Measurements from ENCODE around the gene CACNA2D2. TPM values are rescaled to one million over a fixed set of nuclear protein-coding genes. Genes with fewer than 3 reads are reported as not detected.

The CACNA2D2 gene
- total RNA-seq, 1 donor from 2014 or later: 0.59 TPM

DNA sequence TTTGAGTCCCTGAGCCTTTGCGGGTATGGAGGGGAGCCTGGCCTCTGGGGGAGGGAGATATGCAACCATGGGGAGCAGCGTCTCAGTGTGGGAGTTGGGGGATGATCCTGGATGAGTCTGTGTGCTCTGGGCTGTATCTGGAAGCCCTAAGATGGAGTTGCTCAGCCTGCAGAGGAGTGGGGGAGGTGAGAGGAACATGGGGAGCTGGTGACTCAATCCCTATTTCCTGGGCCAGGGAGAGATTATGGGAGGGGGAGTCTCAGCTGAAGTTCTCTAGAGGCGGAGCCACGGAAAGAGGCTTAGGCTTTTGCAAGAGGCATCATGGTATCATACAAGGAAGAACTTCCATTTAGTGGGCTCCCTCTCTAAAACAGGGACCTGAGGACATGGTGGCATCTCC is 84.6 kb downstream of the CACNA2D2 start:
- Mint-ChIP-seq H3K27ac (no peak overlapping the region), H3K36me3 (ENCODE audit: low read depth) (no peaks in the 10 kb centered on the region), H3K4me3 (ENCODE audit: low read depth) (no peak overlapping the region), H3K4me1 (ENCODE audit: low read depth) (no peaks in the 10 kb centered on the region), H3K9me3 (no peaks in the 10 kb centered on the region), H3K27me3 (ENCODE audit: low read depth) (no peaks in the 10 kb centered on the region)
- intact Hi-C loops (cut with micrococcal nuclease): no loop called here
- no peak for DNase-seq (ENCODE audit: low spot score)

DNA sequence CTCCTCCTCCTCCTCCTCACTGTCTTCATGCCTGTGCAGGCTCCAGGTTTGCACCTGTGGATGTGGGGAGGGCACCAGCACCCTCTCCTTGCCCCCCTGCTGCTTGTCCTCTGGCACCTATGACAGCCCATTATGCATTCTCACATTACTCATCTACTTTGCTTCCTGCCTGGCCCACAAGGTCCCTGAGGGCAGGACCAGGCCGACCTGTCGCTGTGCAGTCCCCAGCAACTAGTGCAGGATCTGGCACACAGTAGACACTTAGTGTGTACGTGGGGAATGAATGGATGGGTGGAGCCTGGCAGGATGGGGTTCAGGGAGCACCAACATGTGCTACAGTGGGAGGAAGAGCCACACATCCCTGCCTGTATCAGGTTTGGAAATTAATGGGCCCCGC is 85.8 kb downstream of the CACNA2D2 start:
- intact Hi-C loops (cut with micrococcal nuclease): no loop called here
- no peak overlapping the region for H3K4me3 Mint-ChIP-seq (ENCODE audit: low read depth)

DNA sequence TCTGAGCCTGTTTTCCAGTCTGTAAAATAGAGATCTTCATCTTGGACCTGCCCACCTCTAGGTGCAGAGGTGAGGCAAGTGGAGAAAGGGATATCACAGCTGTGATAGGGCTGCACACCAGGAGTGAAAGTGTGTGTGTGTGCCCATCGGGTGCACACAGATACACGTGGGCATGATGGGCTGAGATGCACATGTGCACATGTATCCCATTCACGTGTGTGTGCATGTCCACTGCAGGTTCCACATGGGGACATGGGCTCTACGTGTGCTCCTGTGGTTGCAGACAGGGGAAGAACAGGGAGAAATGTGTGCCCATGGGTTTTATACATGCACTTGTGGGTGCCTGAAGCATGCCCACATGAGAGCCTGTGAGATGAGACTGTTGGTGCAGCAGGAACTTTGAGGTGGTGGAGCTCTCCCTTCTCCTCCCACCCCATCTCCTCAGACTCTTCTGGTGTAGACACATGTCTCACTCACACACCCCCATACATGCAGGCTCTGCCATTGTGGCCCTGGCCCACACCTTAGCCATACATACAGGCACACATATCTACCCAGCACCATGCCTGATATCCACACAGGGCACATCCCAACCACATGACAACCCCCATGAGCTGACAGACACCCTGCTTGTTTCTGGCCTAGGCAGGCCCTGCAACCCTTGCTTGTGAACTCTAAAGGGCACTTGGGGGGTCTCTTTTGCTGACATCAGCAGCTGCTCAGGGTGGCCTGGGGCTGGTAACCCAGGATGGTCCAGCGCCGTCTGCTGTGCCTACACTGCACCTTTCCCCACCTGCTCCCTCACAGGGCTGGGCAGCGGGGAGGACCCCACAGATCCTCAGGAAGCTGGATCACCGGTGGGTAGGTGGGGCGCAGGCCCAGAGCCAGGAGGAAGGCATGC is 86.4 kb downstream of the CACNA2D2 start:
- intact Hi-C loops (cut with micrococcal nuclease): no loop called here
- no peaks in the 10 kb centered on the region for H3K36me3 Mint-ChIP-seq (ENCODE audit: low read depth)
- H3K9me3 Mint-ChIP-seq: no peaks in the 10 kb centered on the region
- H3K27me3 Mint-ChIP-seq (ENCODE audit: low read depth): no peaks in the 10 kb centered on the region
- H3K27ac Mint-ChIP-seq: no peak overlapping the region
- no peak for DNase-seq (ENCODE audit: low spot score)
- H3K4me1 Mint-ChIP-seq (ENCODE audit: low read depth): no peaks in the 10 kb centered on the region
- H3K4me3 Mint-ChIP-seq (ENCODE audit: low read depth): no peak overlapping the region

More for the DNA sequence above, 85.8 kb downstream of the CACNA2D2 start:
- H3K27me3 Mint-ChIP-seq (ENCODE audit: low read depth): no peaks in the 10 kb centered on the region
- no peaks in the 10 kb centered on the region for H3K4me1 Mint-ChIP-seq (ENCODE audit: low read depth)
- no peak overlapping the region for H3K27ac Mint-ChIP-seq
- no peaks in the 10 kb centered on the region for H3K9me3 Mint-ChIP-seq
- no peak for DNase-seq (ENCODE audit: low spot score)
- no peaks in the 10 kb centered on the region for H3K36me3 Mint-ChIP-seq (ENCODE audit: low read depth)

DNA sequence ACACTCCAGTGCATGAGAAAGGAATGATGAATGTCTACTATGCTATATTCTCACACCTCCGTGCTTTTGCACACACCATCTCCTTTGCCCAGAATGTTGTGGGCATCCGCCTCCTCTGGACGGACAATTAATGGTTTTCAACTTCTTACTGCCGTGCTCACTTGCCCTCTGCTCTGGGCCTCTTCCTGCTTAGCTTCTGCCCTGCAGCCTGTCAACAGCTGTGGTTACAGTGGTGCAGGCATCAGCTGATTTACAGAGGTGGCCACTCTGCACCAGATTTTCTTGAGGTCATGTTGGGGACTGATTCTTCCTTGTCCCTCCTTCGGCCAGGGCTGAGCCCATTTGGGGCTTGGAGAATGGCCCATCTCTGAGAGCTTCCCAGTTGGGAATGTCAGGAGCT is 87.6 kb downstream of the CACNA2D2 start:
- Mint-ChIP-seq H3K27me3 (ENCODE audit: low read depth) (no peaks in the 10 kb centered on the region), H3K4me1 (ENCODE audit: low read depth) (no peaks in the 10 kb centered on the region), H3K36me3 (ENCODE audit: low read depth) (no peaks in the 10 kb centered on the region), H3K27ac (no peak overlapping the region), H3K9me3 (no peaks in the 10 kb centered on the region), H3K4me3 (ENCODE audit: low read depth) (no peak overlapping the region)
- intact Hi-C loops (cut with micrococcal nuclease): no loop called here
- DNase-seq (ENCODE audit: low spot score): no peak

DNA sequence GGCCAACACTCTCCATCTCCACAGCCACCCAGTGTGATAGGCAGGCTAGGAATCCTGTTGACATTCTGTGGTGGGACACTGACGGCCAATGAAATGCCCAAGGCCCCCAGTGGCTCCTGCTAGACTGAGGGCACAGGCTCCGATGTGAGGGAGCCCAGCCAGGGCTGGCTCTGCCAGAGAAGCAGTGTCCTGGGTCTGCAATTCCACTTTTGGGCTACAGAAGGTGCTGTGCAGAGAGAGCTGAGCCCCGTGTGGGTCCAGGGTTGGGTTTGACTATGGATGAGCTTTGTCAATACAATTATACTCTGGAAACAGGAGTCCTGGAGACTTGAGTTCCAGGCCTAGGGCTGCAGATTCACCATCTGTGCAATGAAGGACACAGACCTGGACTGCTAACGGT is 88.4 kb downstream of the CACNA2D2 start:
- intact Hi-C loops (cut with micrococcal nuclease): no loop called here
- no peak for DNase-seq (ENCODE audit: low spot score)
- no peaks in the 10 kb centered on the region for H3K36me3 Mint-ChIP-seq (ENCODE audit: low read depth)
- H3K9me3 Mint-ChIP-seq: no peaks in the 10 kb centered on the region
- peaks cover 2% of the 10 kb centered on the region for H3K4me1 Mint-ChIP-seq (ENCODE audit: low read depth)
- no peak overlapping the region for H3K4me3 Mint-ChIP-seq (ENCODE audit: low read depth)
- no peaks in the 10 kb centered on the region for H3K27me3 Mint-ChIP-seq (ENCODE audit: low read depth)
- no peak overlapping the region for H3K27ac Mint-ChIP-seq

GRCh38 chr3:50414616-50415015 is 88.8 kb downstream of the CACNA2D2 start:
- no peak overlapping the region for H3K4me3 Mint-ChIP-seq (ENCODE audit: low read depth)
- intact Hi-C loops (cut with micrococcal nuclease): no loop called here
- DNase-seq (ENCODE audit: low spot score): no peak
- H3K36me3 Mint-ChIP-seq (ENCODE audit: low read depth): no peaks in the 10 kb centered on the region
- no peaks in the 10 kb centered on the region for H3K9me3 Mint-ChIP-seq
- H3K27me3 Mint-ChIP-seq (ENCODE audit: low read depth): no peaks in the 10 kb centered on the region
- H3K4me1 Mint-ChIP-seq (ENCODE audit: low read depth): peaks cover 2% of the 10 kb centered on the region
- no peak overlapping the region for H3K27ac Mint-ChIP-seq

GRCh38 chr3:50412231-50412754 is 91.1 kb downstream of the CACNA2D2 start:
- H3K36me3 Mint-ChIP-seq (ENCODE audit: low read depth): no peaks in the 10 kb centered on the region
- DNase-seq (ENCODE audit: low spot score): no peak
- intact Hi-C loops (cut with micrococcal nuclease): no loop called here
- no peak overlapping the region for H3K27ac Mint-ChIP-seq
- H3K4me1 Mint-ChIP-seq (ENCODE audit: low read depth): peaks cover 2% of the 10 kb centered on the region
- no peak overlapping the region for H3K4me3 Mint-ChIP-seq (ENCODE audit: low read depth)
- no peaks in the 10 kb centered on the region for H3K9me3 Mint-ChIP-seq
- H3K27me3 Mint-ChIP-seq (ENCODE audit: low read depth): no peaks in the 10 kb centered on the region

- no peaks in the 10 kb centered on the region for H3K36me3 Mint-ChIP-seq (ENCODE audit: low read depth)
- H3K27me3 Mint-ChIP-seq (ENCODE audit: low read depth): no peaks in the 10 kb centered on the region
- H3K9me3 Mint-ChIP-seq: no peaks in the 10 kb centered on the region
- intact Hi-C loops (cut with micrococcal nuclease): no loop called here
- DNase-seq (ENCODE audit: low spot score): no peak
- H3K4me1 Mint-ChIP-seq (ENCODE audit: low read depth): peaks cover 2% of the 10 kb centered on the region
- no peak overlapping the region for H3K4me3 Mint-ChIP-seq (ENCODE audit: low read depth)
- H3K27ac Mint-ChIP-seq: no peak overlapping the region
Measured at GRCh38 chr3:50411229-50411628, 92.2 kb downstream of the CACNA2D2 start.

DNA sequence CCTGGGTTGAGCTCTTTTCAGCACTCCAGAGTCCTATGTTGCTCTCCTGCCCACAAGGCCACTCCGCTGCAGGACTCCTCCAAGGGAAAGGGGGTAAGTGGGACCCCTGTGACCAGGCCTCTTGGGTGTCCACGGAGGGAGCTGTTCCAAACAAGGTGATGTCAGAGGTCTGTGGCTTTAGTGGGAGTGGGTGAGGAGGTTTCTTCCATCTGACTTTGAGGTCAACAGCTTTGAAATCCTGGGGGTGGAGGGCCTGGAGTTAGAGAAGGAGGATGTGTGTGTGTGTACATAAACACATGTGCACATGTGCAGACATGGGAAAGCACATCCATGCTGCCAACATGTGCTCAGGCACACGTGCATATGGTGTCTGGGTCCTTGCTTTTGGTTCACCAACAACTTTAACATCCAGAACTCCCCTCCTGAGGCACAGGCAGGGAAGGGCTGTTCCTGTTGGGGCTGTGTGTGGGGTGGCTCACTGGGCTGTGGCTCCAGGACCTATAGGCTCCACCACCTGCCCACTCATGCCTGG is 92.8 kb downstream of the CACNA2D2 start:
- DNase-seq (ENCODE audit: low spot score): no peak
- no peaks in the 10 kb centered on the region for H3K9me3 Mint-ChIP-seq
- intact Hi-C loops (cut with micrococcal nuclease): no loop called here
- no peak overlapping the region for H3K27ac Mint-ChIP-seq
- no peaks in the 10 kb centered on the region for H3K36me3 Mint-ChIP-seq (ENCODE audit: low read depth)
- no peak overlapping the region for H3K4me3 Mint-ChIP-seq (ENCODE audit: low read depth)
- no peaks in the 10 kb centered on the region for H3K27me3 Mint-ChIP-seq (ENCODE audit: low read depth)
- H3K4me1 Mint-ChIP-seq (ENCODE audit: low read depth): peaks cover 2% of the 10 kb centered on the region

- DNase-seq (ENCODE audit: low spot score): no peak
Measured at GRCh38 chr3:50410185-50410584, 93.2 kb downstream of the CACNA2D2 start.

GRCh38 chr3:50408443-50408944 is 94.9 kb downstream of the CACNA2D2 start:
- Mint-ChIP-seq H3K4me1 (ENCODE audit: low read depth) (peaks cover 2% of the 10 kb centered on the region), H3K4me3 (ENCODE audit: low read depth) (no peak overlapping the region), H3K36me3 (ENCODE audit: low read depth) (no peaks in the 10 kb centered on the region), H3K27ac (no peak overlapping the region), H3K9me3 (no peaks in the 10 kb centered on the region), H3K27me3 (ENCODE audit: low read depth) (no peaks in the 10 kb centered on the region)
- no peak for DNase-seq (ENCODE audit: low spot score)
- intact Hi-C loops (cut with micrococcal nuclease): no loop called here

More at GRCh38 chr3:50410185-50410584, 93.2 kb downstream of the CACNA2D2 start:
- H3K36me3 Mint-ChIP-seq (ENCODE audit: low read depth): no peaks in the 10 kb centered on the region
- no peak overlapping the region for H3K4me3 Mint-ChIP-seq (ENCODE audit: low read depth)
- H3K4me1 Mint-ChIP-seq (ENCODE audit: low read depth): peaks cover 2% of the 10 kb centered on the region
- no peaks in the 10 kb centered on the region for H3K27me3 Mint-ChIP-seq (ENCODE audit: low read depth)
- H3K9me3 Mint-ChIP-seq: no peaks in the 10 kb centered on the region
- intact Hi-C loops (cut with micrococcal nuclease): no loop called here
- H3K27ac Mint-ChIP-seq: no peak overlapping the region

GRCh38 chr3:50406487-50406886 is 96.9 kb downstream of the CACNA2D2 start:
- H3K27ac Mint-ChIP-seq: no peak overlapping the region
- H3K27me3 Mint-ChIP-seq (ENCODE audit: low read depth): no peaks in the 10 kb centered on the region
- intact Hi-C loops (cut with micrococcal nuclease): no loop called here
- DNase-seq (ENCODE audit: low spot score): no peak
- no peaks in the 10 kb centered on the region for H3K36me3 Mint-ChIP-seq (ENCODE audit: low read depth)
- H3K4me3 Mint-ChIP-seq (ENCODE audit: low read depth): no peak overlapping the region
- H3K4me1 Mint-ChIP-seq (ENCODE audit: low read depth): peaks cover 2% of the 10 kb centered on the region
- no peaks in the 10 kb centered on the region for H3K9me3 Mint-ChIP-seq

GRCh38 chr3:50405249-50405648 is 98.2 kb downstream of the CACNA2D2 start:
- H3K27me3 Mint-ChIP-seq (ENCODE audit: low read depth): no peaks in the 10 kb centered on the region
- intact Hi-C loops (cut with micrococcal nuclease): no loop called here
- peak; percentile 14 for DNase-seq (ENCODE audit: low spot score)
- no peaks in the 10 kb centered on the region for H3K9me3 Mint-ChIP-seq
- no peak overlapping the region for H3K27ac Mint-ChIP-seq
- no peaks in the 10 kb centered on the region for H3K36me3 Mint-ChIP-seq (ENCODE audit: low read depth)
- no peaks in the 10 kb centered on the region for H3K4me1 Mint-ChIP-seq (ENCODE audit: low read depth)
- H3K4me3 Mint-ChIP-seq (ENCODE audit: low read depth): no peak overlapping the region
